RWPE1 (cell line): ENCODE measurements around the gene SERPINB3.
A peak's percentile ranks its signal among the peaks of the same experiment; 100 is the strongest.
"Not testable (repeated sequence)": the region's sequence is repeated elsewhere in the genome, so short reads cannot be mapped to it uniquely, and the experiment has no call there.

ENCODE experiments used
- CTCF ChIA-PET: fragments of 350-600 bp; sonication (Branson Sonifier 250); formaldehyde crosslinking; extraction: SDS; loops from one replicate; lab custom pipeline; 2021; lab: Yijun Ruan, JAX
- POLR2A ChIA-PET: fragments of 400-600 bp; formaldehyde crosslinking; extraction: SDS; loops from one replicate; lab custom pipeline; 2020; ENCODE audit warnings: antibody characterized with exemption; ENCODE audit not compliant: low non-redundant PET; lab: Yijun Ruan, JAX
- DNase-seq: peaks from one replicate; pipeline ENCODE4 v3.0.0; 2012; ENCODE audit warnings: low spot score
- H3K27ac ChIP-seq: fragments of 450-650 bp; 2 replicates; pipeline ENCODE4 v1.5.1; 2017
- TF ChIP-seq, protein P1 (sequence below): fragments of 450-650 bp; conservative IDR thresholded peaks from 2 replicates; pipeline ENCODE4 v1.5.1; 2017; ENCODE audit warnings: low read depth, mild to moderate bottlenecking

The SERPINB3 gene

GRCh38 chr18:63648241-63648640 lies 13.5 kb downstream of the SERPINB3 start:
- H3K27ac ChIP-seq: no peak overlapping the region
- DNase-seq: no peak
- CTCF ChIA-PET: no interaction called here
- TF ChIP-seq, protein P1, sequence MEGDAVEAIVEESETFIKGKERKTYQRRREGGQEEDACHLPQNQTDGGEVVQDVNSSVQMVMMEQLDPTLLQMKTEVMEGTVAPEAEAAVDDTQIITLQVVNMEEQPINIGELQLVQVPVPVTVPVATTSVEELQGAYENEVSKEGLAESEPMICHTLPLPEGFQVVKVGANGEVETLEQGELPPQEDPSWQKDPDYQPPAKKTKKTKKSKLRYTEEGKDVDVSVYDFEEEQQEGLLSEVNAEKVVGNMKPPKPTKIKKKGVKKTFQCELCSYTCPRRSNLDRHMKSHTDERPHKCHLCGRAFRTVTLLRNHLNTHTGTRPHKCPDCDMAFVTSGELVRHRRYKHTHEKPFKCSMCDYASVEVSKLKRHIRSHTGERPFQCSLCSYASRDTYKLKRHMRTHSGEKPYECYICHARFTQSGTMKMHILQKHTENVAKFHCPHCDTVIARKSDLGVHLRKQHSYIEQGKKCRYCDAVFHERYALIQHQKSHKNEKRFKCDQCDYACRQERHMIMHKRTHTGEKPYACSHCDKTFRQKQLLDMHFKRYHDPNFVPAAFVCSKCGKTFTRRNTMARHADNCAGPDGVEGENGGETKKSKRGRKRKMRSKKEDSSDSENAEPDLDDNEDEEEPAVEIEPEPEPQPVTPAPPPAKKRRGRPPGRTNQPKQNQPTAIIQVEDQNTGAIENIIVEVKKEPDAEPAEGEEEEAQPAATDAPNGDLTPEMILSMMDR: no peak
- POLR2A ChIA-PET: no interaction called here

- TF ChIP-seq, protein P1: no peak
- ChIA-PET CTCF (no interaction called here), POLR2A (no interaction called here)
- DNase-seq: no peak
- H3K27ac ChIP-seq: no peak overlapping the region
These were observed 14.8 kb downstream of the SERPINB3 start for GRCh38 chr18:63646936-63647335.

- DNase-seq, POLR2A ChIA-PET, H3K27ac ChIP-seq, CTCF ChIA-PET: not testable (repeated sequence)
These were observed 17.0 kb downstream of the SERPINB3 start for GRCh38 chr18:63644694-63645093.

DNA sequence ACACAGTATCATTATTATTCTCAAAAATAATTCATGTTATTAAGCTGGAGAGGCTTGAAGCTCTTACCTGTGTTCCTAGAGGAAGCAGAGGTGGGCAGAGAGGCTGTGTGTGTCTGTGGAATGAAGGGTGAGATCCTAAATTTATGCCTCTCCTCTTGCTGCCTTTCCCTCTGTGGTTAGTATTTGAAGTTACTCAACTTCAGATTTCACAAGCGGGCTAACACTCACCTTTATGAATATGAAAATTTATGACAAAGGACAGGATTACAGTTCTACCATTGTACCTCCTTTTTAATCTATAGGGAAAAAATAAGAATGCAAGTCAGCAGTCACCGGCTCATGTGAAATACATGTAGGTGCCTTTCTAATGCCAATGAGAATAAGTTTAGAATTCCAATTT lies 17.6 kb downstream of the SERPINB3 start, which contains the start of gene SERPINB4:
SERPINB4 (minus strand) TSS at position 115 of the 400 bp plus-strand sequence. CDS start 679 bp downstream, outside the sequence.
- H3K27ac ChIP-seq, CTCF ChIA-PET, DNase-seq, POLR2A ChIA-PET: not testable (repeated sequence)

DNA sequence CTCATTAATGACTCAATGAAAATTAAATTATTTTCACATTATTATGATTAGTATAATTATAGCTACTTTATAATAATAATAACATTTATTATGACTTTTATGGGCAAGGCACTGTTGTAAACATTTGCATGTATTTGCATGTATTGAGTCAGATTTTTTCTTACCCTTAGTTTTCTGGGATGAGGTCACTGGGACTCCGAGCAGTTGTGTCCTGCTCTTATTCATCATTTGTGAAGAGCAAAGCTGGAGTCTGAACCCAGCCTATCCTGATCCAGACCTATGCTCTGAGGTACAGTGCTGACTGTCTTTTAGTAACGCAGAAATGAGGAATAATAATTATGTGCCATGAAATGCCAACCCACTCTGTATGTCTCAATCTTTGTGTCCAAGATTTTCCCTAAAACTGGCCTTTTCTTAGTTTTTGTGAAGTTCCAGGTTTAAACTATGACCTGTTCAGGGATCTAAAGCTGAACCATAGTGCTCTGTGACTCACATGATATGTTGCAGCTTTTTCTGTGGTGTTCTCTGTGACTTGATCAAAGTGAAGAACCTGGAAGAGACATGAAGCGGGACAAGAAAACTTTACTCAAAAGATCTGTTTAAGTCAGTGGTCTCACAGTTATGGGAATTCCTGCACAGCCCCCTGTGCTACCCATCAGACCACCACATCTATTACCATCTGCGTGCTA lies 18.9 kb downstream of the SERPINB3 start:
- CTCF ChIA-PET, H3K27ac ChIP-seq, POLR2A ChIA-PET: not testable (repeated sequence)
- peak; percentile 4 for DNase-seq

GRCh38 chr18:63641157-63641680 lies 20.5 kb downstream of the SERPINB3 start:
- POLR2A ChIA-PET, CTCF ChIA-PET, H3K27ac ChIP-seq: not testable (repeated sequence)
- peak; percentile 13 for DNase-seq

DNA sequence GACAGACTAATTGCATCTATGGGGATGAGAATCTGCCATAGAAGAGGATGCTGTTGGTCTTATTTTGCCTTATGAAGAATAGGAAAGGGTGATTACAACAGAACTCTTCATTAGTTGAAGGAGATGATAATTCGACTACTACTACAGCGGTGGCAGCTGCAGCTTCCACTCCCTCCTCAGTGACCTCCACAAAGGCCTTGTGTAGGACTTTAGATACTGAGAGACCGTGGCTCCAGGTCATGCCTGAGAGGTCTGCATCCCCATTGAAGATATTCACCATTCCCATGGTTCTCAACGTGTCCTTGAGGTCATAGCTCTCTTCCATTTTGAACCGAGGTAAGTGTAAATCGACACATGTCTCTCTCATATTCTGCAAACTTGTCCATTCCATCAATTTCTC lies 24.0 kb downstream of the SERPINB3 start:
- no peak overlapping the region for H3K27ac ChIP-seq
- DNase-seq: no peak
- TF ChIP-seq, protein P1: no peak
- ChIA-PET CTCF (no interaction called here), POLR2A (no interaction called here)

DNA sequence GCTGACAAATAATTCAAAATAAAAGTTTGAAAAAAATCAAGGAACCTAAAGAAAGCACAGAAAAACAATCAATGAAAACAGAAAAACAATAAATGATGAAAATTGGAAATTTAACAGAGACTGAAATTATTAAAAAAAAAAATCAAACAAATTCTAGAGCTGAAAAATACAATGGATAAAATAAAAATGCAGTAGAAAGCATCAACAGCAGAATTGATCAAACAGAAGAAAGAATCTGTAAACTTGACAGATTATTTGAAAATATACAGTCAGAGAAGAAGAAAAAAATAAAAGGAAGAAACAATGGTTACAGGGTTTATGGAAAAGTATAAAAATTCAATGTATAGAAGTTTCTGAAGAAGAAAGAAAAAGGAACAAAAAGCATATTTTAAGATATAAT lies 33.9 kb downstream of the SERPINB3 start:
- ChIA-PET CTCF (no interaction called here), POLR2A (no interaction called here)
- DNase-seq: no peak
- TF ChIP-seq, protein P1: no peak
- no peak overlapping the region for H3K27ac ChIP-seq
